ENCODE results near the gene LHX6.

DNA sequence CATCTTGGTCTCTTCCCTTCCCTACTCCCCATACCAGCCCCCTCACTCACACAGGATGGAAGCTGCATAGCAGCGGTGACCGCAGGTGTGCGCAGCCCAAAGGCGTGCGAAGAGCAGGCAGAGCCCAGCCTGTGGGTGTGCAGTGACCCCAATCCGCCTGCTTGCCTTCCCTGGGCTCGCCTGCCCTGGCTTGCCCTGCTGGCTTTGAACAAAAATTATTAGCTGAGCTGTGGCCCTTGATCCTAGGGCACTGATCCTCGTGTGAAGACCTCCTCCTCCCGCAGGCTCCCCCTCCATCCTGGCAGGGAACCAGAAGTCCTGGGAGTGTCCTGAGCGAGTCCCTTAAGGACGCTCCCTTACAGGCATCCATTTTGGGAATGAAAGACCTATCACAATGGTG is 37.2 kb downstream of the LHX6 start:
- TF ChIP-seq, protein P1, sequence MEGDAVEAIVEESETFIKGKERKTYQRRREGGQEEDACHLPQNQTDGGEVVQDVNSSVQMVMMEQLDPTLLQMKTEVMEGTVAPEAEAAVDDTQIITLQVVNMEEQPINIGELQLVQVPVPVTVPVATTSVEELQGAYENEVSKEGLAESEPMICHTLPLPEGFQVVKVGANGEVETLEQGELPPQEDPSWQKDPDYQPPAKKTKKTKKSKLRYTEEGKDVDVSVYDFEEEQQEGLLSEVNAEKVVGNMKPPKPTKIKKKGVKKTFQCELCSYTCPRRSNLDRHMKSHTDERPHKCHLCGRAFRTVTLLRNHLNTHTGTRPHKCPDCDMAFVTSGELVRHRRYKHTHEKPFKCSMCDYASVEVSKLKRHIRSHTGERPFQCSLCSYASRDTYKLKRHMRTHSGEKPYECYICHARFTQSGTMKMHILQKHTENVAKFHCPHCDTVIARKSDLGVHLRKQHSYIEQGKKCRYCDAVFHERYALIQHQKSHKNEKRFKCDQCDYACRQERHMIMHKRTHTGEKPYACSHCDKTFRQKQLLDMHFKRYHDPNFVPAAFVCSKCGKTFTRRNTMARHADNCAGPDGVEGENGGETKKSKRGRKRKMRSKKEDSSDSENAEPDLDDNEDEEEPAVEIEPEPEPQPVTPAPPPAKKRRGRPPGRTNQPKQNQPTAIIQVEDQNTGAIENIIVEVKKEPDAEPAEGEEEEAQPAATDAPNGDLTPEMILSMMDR (IDR thresholded peaks at IDR 0.05): no peak
- TF ChIP-seq POLR2A (IDR thresholded peaks at IDR 0.05) (no peak), POLR2AphosphoS5 (IDR thresholded peaks at IDR 0.05) (no peak)
